Subcutaneous abdominal adipose tissue (tissue), 5 donors: ENCODE data around the gene ERBB4.

Experiments used
- H3K27ac ChIP-seq: one replicate; pipeline ENCODE4 v1.7.0; 2013; ENCODE audit warnings: low read depth, mild to moderate bottlenecking, inconsistent platforms, low read length, moderate library complexity
- H3K27me3 ChIP-seq, 5 donors: one replicate each; pipeline ENCODE4 v1.7.0; 2013; ENCODE audit warnings: low read length in 5 of 5, inconsistent platforms in 1 of 5; ENCODE audit not compliant: control insufficient read depth in 5 of 5, insufficient read depth in 4 of 5
- H3K36me3 ChIP-seq, 5 donors: one replicate each; pipeline ENCODE4 v1.7.0; 2013; ENCODE audit warnings: low read length in 5 of 5; ENCODE audit not compliant: control insufficient read depth in 5 of 5, insufficient read depth in 5 of 5
- H3K4me1 ChIP-seq, 5 donors: one replicate each; pipeline ENCODE4 v1.7.0; 2013; ENCODE audit warnings: low read length in 5 of 5, mild to moderate bottlenecking in 3 of 5, moderate library complexity in 1 of 5; ENCODE audit not compliant: control insufficient read depth in 5 of 5, insufficient read depth in 5 of 5
- H3K4me3 ChIP-seq, 5 donors: one replicate each; pipeline ENCODE4 v1.7.0; 2013; ENCODE audit warnings: low read length in 5 of 5, low read depth in 1 of 5
- H3K9ac ChIP-seq, 5 donors: one replicate each; pipeline ENCODE4 v1.7.0; 2013; ENCODE audit warnings: low read length in 5 of 5, mild to moderate bottlenecking in 4 of 5, moderate library complexity in 3 of 5
- H3K9me3 ChIP-seq, 5 donors: one replicate each; pipeline ENCODE4 v1.7.0; 2013; ENCODE audit warnings: low read length in 5 of 5; ENCODE audit not compliant: control insufficient read depth in 5 of 5
- donor health status: healthy.
- donor health status: healthy.
- donor health status: healthy.
- donor health status: healthy.
- donor health status: healthy.

ERBB4 gene

DNA sequence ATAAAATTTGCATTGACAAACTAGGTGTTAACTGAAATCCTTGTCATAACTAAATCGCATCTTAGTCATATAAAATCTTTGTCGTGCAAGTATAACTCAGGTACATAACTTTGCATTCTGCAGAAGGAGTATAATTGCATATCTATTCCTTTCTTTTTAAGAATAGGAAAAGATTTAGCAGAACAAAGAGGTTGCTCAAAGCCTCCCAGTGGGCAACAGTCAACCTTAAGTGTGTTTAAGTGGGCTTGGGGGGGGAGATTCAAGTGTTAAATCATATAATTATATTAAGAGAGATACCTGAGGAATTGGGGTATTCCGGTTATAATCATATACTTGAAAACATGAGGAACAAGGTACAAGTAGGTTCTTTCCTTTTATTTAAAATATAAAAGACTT lies 1068.9 kb downstream of the ERBB4 start:
- H3K4me1 ChIP-seq: no peaks in the 10 kb centered on the region
- H3K27ac ChIP-seq: no peak overlapping the region
- H3K9me3 ChIP-seq: peaks cover 0 to 4% (median 0%) of the 10 kb centered on the region in 5 donors
- no peak overlapping the region for H3K9ac ChIP-seq
- no peaks in the 10 kb centered on the region for H3K27me3 ChIP-seq
- no peak overlapping the region for H3K4me3 ChIP-seq
- H3K36me3 ChIP-seq: no peaks in the 10 kb centered on the region

- no peak overlapping the region for H3K4me3 ChIP-seq
- no peak overlapping the region for H3K9ac ChIP-seq
- H3K27ac ChIP-seq: no peak overlapping the region
Measured at GRCh38 chr2:211468877-211469663, 1069.5 kb downstream of the ERBB4 start.

DNA sequence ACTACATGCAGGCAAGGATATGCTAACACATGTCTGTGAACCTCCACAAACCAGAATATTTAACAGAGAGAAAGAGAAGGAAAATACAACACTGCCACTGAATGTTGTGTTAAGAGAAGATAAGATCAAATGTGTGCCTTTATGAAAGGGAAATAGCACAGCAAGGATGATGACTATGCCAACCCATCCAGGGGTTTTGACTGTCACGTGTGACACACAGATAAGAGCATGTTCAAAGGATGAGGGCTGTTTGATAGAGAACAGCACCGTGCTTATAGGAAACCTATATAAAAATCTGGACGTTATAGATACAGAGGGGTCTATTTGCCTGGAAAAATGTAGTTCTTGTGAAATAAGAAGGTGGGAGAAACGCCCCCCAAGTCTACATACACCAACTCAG lies 1070.4 kb downstream of the ERBB4 start:
- Histone ChIP-seq H3K27ac (no peak overlapping the region), H3K9me3 (peaks cover 0 to 3% (median 0%) of the 10 kb centered on the region in 5 donors), H3K36me3 (no peaks in the 10 kb centered on the region), H3K27me3 (no peaks in the 10 kb centered on the region), H3K4me3 (no peak overlapping the region), H3K9ac (no peak overlapping the region), H3K4me1 (no peaks in the 10 kb centered on the region)

More at GRCh38 chr2:211468877-211469663, 1069.5 kb downstream of the ERBB4 start:
- Histone ChIP-seq H3K36me3 (no peaks in the 10 kb centered on the region), H3K27me3 (no peaks in the 10 kb centered on the region), H3K9me3 (peaks cover 0 to 4% (median 0%) of the 10 kb centered on the region in 5 donors), H3K4me1 (no peaks in the 10 kb centered on the region)

DNA sequence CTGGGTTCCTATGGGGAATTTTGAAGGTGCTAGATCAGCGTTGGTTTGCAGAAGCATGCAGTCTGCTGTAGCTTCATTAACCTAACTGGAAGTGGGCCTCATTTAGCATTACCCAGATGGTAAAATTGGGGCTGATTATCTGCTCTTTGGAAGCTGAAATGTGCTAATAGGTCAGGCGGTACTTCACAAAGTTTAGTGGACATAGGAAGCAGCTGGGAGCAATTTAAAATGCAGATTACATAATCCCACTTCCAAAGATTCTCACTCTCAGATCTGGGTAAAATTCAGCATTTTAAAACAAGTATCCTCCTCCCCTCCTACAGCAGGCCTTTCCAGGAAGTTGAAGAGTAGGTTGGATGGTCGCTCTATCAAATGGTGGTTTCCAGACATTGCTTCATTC lies 1075.2 kb downstream of the ERBB4 start:
- no peak overlapping the region for H3K9ac ChIP-seq
- no peaks in the 10 kb centered on the region for H3K36me3 ChIP-seq
- H3K27me3 ChIP-seq: no peaks in the 10 kb centered on the region
- no peaks in the 10 kb centered on the region for H3K9me3 ChIP-seq
- no peak overlapping the region for H3K27ac ChIP-seq
- H3K4me3 ChIP-seq: no peak overlapping the region
- H3K4me1 ChIP-seq: no peaks in the 10 kb centered on the region

DNA sequence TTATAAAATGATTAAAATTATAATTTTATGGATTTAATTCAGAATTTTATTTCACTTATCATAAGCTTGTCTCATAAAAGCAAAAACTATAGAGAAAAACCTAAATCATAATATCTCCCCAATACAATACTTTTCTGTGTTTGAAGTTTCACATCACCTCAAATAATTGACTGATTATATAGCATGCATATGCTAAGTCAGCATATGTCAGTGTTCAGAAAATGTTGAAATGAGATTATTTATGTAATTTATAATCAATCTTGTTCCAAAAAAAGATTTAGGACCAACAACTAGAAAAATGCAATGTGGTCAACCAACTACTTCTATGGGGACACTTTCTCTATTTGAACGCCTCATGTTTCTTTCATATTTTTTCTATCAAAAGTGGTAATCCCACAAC lies 1079.6 kb downstream of the ERBB4 start:
- H3K27ac ChIP-seq: no peak overlapping the region
- H3K9me3 ChIP-seq: no peaks in the 10 kb centered on the region
- H3K9ac ChIP-seq: no peak overlapping the region
- H3K4me3 ChIP-seq: no peak overlapping the region
- peaks cover 0 to 2% (median 0%) of the 10 kb centered on the region in 5 donors for H3K4me1 ChIP-seq
- H3K27me3 ChIP-seq: no peaks in the 10 kb centered on the region
- no peaks in the 10 kb centered on the region for H3K36me3 ChIP-seq

- H3K4me3 ChIP-seq: no peak overlapping the region
- H3K9ac ChIP-seq: no peak overlapping the region
- no peaks in the 10 kb centered on the region for H3K36me3 ChIP-seq
- H3K9me3 ChIP-seq: no peaks in the 10 kb centered on the region
- H3K27ac ChIP-seq: no peak overlapping the region
- H3K27me3 ChIP-seq: no peaks in the 10 kb centered on the region
- peaks cover 0 to 2% (median 0%) of the 10 kb centered on the region in 5 donors for H3K4me1 ChIP-seq
Measured at GRCh38 chr2:211457325-211457724, 1081.3 kb downstream of the ERBB4 start.

GRCh38 chr2:211455216-211455841 lies 1083.3 kb downstream of the ERBB4 start:
- Histone ChIP-seq H3K27me3 (no peaks in the 10 kb centered on the region), H3K9ac (no peak overlapping the region), H3K36me3 (no peaks in the 10 kb centered on the region), H3K4me1 (peaks cover 0 to 2% (median 0%) of the 10 kb centered on the region in 5 donors), H3K27ac (no peak overlapping the region), H3K9me3 (no peaks in the 10 kb centered on the region), H3K4me3 (no peak overlapping the region)

DNA sequence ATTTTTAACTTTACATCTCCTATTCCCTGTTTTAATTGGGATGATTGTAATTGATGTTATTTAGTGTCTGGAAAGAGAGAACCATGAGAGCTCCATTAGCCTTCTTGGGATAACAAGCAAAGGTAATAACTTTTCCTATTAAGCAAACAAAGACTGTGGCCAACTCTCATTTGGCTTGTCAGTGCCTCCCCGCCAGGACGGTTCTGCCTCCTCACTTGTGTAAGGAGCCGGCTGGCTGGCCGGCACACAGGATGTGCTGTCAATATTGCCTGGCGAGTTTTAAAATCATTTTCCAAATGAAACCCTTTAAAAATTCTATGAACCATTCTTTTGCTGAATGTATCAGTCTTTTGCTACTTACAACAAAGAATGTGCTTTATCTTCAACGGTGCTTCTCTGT lies 1083.9 kb downstream of the ERBB4 start:
- Histone ChIP-seq H3K4me1 (peaks cover 0 to 2% (median 0%) of the 10 kb centered on the region in 5 donors), H3K27ac (no peak overlapping the region), H3K36me3 (no peaks in the 10 kb centered on the region), H3K9me3 (no peaks in the 10 kb centered on the region), H3K4me3 (no peak overlapping the region), H3K9ac (no peak overlapping the region), H3K27me3 (no peaks in the 10 kb centered on the region)

DNA sequence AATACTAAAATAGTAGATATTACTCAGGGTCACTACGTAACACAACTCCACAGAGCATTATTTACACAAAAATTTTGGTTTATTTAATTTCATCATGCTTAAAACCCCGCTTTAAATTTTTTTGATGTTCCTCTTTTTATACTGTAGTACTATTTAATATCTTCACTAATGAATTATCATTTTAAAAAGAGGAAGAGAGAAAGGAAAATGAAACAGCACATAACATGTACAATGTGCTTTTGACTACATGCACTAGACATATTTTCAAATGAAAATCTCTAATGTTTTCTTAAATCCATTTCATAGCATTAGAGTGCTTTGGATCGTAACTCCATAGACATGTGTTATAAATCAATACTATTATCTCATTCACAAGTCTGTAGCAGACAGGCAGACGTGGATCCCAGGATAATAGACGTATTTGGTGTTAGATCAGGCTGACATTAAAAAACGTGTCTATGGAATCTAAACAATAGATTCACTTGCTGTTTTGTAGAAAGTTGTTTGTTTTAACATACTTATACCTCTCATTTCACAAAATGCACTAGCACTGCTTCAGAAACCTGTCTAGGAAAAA lies 1085.2 kb downstream of the ERBB4 start:
- Histone ChIP-seq H3K4me1 (peaks cover 0 to 2% (median 0%) of the 10 kb centered on the region in 5 donors), H3K27ac (no peak overlapping the region), H3K27me3 (no peaks in the 10 kb centered on the region), H3K4me3 (no peak overlapping the region), H3K9ac (no peak overlapping the region), H3K9me3 (no peaks in the 10 kb centered on the region), H3K36me3 (no peaks in the 10 kb centered on the region)

- Histone ChIP-seq H3K4me3 (no peak overlapping the region), H3K27ac (no peak overlapping the region), H3K27me3 (no peaks in the 10 kb centered on the region), H3K9ac (no peak overlapping the region), H3K36me3 (no peaks in the 10 kb centered on the region), H3K9me3 (no peaks in the 10 kb centered on the region), H3K4me1 (peaks cover 0 to 2% (median 0%) of the 10 kb centered on the region in 5 donors)
Measured at GRCh38 chr2:211451642-211452041, 1087.0 kb downstream of the ERBB4 start.
